B cell (primary cell): ENCODE measurements around the gene ANKRD10. TPM values are rescaled to one million over a fixed set of nuclear protein-coding genes. Genes with fewer than 3 reads are reported as not detected.

Source experiments
- ATAC-seq: fragments of 200-7000 bp; cut with Tn5 transposase; one replicate; pipeline ENCODE4 v1.10.0; 2021; ENCODE audit warnings: low read depth, mild to moderate bottlenecking, moderate number of reproducible peaks, moderate library complexity
- CTCF ChIA-PET: fragments of 350-600 bp; sonication (Branson Sonifier 250); formaldehyde crosslinking; loops from one replicate; lab custom pipeline; 2021; ENCODE audit warnings: antibody characterized with exemption, inconsistent platforms; lab: Charles Lee
- POLR2A ChIA-PET: fragments of 350-600 bp; sonication (Branson Sonifier 250); formaldehyde crosslinking; loops from one replicate; lab custom pipeline; 2021; ENCODE audit warnings: antibody characterized with exemption; lab: Charles Lee
- DNase-seq: peaks from one replicate; pipeline ENCODE4 v3.0.0; 2013
- H2AFZ ChIP-seq: 2 replicates; pipeline ENCODE4 v1.6.1; 2012; ENCODE audit warnings: mild to moderate bottlenecking, low read depth, low read length; ENCODE audit not compliant: insufficient read depth, poor library complexity, severe bottlenecking
- H3K27ac ChIP-seq, 2 donors: 1 replicate in 1 of 2; 2 replicates in 1 of 2; pipeline ENCODE4 v1.5.1; 2012 to 2013; ENCODE audit warnings: low read length in 2 of 2, mild to moderate bottlenecking in 2 of 2, moderate library complexity in 1 of 2
- H3K27me3 ChIP-seq, 4 experiments: fragments of 200-600 bp in 1 of 4; sonication (generic) in 1 of 4; replicated peaks in 1 of 4; 1 replicate in 2 of 4; 2 replicates in 2 of 4; pipeline versions ENCODE4 v1.6.1 to v1.7.0; 2013 to 2016; ENCODE audit warnings: low read length in 3 of 4, mild to moderate bottlenecking in 2 of 4, mixed read lengths in 1 of 4, moderate library complexity in 1 of 4; ENCODE audit not compliant: insufficient read depth in 4 of 4, control insufficient read depth in 3 of 4; ENCODE audit errors: control extremely low read depth in 1 of 4
- H3K36me3 ChIP-seq, 2 experiments: replicated peaks in 1 of 2; 1 replicate in 1 of 2; 2 replicates in 1 of 2; pipeline versions ENCODE4 v1.6.1 to v1.7.1; 2013; ENCODE audit warnings: low read length in 1 of 2; ENCODE audit not compliant: insufficient read depth in 2 of 2, control insufficient read depth in 1 of 2; ENCODE audit errors: control extremely low read depth in 1 of 2, extremely low read depth in 1 of 2
- H3K4me1 ChIP-seq, 2 donors: fragments of 200-600 bp in 1 of 2; sonication (generic) in 1 of 2; 1 replicate in 1 of 2; 2 replicates in 1 of 2; pipeline versions ENCODE4 v1.5.1 to v1.6.1; 2013 to 2017; ENCODE audit warnings: low read length in 2 of 2; ENCODE audit not compliant: control insufficient read depth in 2 of 2, insufficient read depth in 2 of 2
- H3K4me2 ChIP-seq: replicated peaks from 2 replicates; pipeline ENCODE3; 2012; ENCODE audit warnings: mild to moderate bottlenecking, low read depth, low read length; ENCODE audit not compliant: poor library complexity, severe bottlenecking
- H3K4me3 ChIP-seq, 5 experiments: fragments of 200-600 bp in 1 of 5; sonication (generic) in 1 of 5; 1 replicate in 3 of 5; 2 replicates in 2 of 5; pipeline versions ENCODE4 v1.5.1 to v1.7.0; 2011 to 2016; ENCODE audit warnings: low read length in 4 of 5, mild to moderate bottlenecking in 4 of 5, low read depth in 2 of 5, control low read depth in 1 of 5, moderate library complexity in 1 of 5; ENCODE audit not compliant: insufficient read depth in 1 of 5; ENCODE audit errors: control extremely low read depth in 1 of 5, extremely low read depth in 1 of 5
- H3K79me2 ChIP-seq: fragments of 200-600 bp; sonication (generic); one replicate; pipeline ENCODE4 v1.6.0; 2016; ENCODE audit warnings: low read length; ENCODE audit not compliant: control insufficient read depth, insufficient read depth
- H3K9ac ChIP-seq: fragments of 200-600 bp; sonication (generic); 2 replicates; pipeline ENCODE4 v1.6.1; 2017; ENCODE audit warnings: mild to moderate bottlenecking, low read length, moderate library complexity
- H3K9me3 ChIP-seq, 3 donors: one replicate each; pipeline versions ENCODE4 v1.6.1 to v1.7.1; 2013; ENCODE audit warnings: low read length in 2 of 3; ENCODE audit not compliant: control insufficient read depth in 2 of 3, insufficient read depth in 1 of 3; ENCODE audit errors: control extremely low read depth in 1 of 3
- H4K20me1 ChIP-seq: 2 replicates; pipeline ENCODE4 v1.6.0; 2012; ENCODE audit warnings: mild to moderate bottlenecking, low read length; ENCODE audit not compliant: insufficient read depth, control insufficient read depth, poor library complexity, severe bottlenecking
- H3K27ac Mint-ChIP-seq: one replicate; pipeline ENCODE4 v1.8.0; 2021; ENCODE audit warnings: mixed read lengths
- H3K27me3 Mint-ChIP-seq: one replicate; pipeline ENCODE4 v1.8.0; 2021; ENCODE audit warnings: mixed read lengths
- H3K4me1 Mint-ChIP-seq: one replicate; pipeline ENCODE4 v1.8.0; 2021; ENCODE audit warnings: mixed read lengths
- H3K4me3 Mint-ChIP-seq: one replicate; pipeline ENCODE4 v1.8.0; 2021; ENCODE audit warnings: mixed read lengths
- H3K9me3 Mint-ChIP-seq: one replicate; pipeline ENCODE4 v1.8.0; 2022; ENCODE audit warnings: mixed read lengths; ENCODE audit not compliant: insufficient read depth
- EZH2 ChIP-seq: IDR thresholded peaks from 2 replicates; pipeline ENCODE4 v1.6.1; 2012; ENCODE audit warnings: borderline replicate concordance, low read depth, mild to moderate bottlenecking, moderate library complexity, low read length; ENCODE audit not compliant: insufficient read depth, poor library complexity, severe bottlenecking
- WGBS: methylation state at CpG from one replicate; pipeline ENCODE4 v1.1.5; 2013; ENCODE audit warnings: missing lambda C conversion rate; ENCODE audit not compliant: insufficient coverage; 5-methylcytosine and 5-hydroxymethylcytosine counted together
- intact Hi-C: fragments of 100-400 bp; cut with micrococcal nuclease; formaldehyde crosslinking; loops from one replicate; pipeline ENCODE4 v1.10.0; 2022
- polyA plus RNA-seq: library from polyadenylated mRNA; depleted of rRNA; stranded (reverse); fragments of >200 nt; gene quantifications from 2 replicates; pipeline ENCODE4 v1.2.3, GENCODE V29; 2012
- total RNA-seq, 2 donors: library from RNA; stranded (reverse); fragments of 120-200 nt in 1 of 2; gene quantifications; 1 replicate in 1 of 2; 2 replicates in 1 of 2; pipeline versions ENCODE4 v1.2.3 to v1.2.4, GENCODE V29; 2013 to 2022
- TF ChIP-seq, protein P1 (sequence below): fragments of 200-600 bp; IDR thresholded peaks from one replicate; pipeline ENCODE4 v1.8.0; 2022; ENCODE audit warnings: antibody characterized with exemption, mild to moderate bottlenecking

Gene ANKRD10
- total and polyA plus RNA-seq, 2 donors (not counting 1 experiment from before 2014, with no cell fraction given), result 142 to 256 TPM

DNA sequence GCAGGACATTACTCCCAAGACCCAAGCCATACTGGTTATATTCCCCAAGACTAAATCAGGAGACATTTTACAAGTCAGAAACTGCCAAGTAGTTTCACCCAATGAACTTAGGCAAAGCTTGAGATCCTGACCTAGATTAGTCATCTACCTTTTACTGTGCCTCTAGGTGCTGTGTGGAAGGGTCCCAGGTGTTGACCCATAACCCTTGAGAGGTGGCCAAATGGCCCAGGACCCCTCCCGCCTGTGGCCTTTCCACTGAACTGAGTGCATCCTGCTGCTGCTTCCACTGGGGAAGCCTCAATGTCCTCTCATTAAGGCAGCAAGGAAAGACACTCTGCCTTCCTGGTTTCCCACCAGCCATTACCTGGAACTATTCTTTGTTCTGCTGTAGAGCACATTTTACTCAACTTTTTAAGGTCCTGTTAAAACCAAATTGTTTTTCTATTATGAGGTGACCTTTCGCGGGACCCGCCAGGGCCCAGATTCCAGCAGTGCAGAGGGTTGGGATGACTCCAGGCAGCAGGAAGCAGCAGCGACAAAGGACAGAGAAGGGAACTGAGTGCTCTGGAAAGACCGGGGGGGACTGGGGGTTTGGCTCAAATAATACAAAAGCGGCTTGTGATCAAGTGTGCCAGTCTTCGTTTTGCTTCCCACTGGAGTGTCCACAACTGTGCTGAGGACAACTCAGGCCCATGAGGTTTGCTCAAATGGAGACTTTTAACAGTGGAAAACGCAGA lies 27.1 kb downstream of the ANKRD10 start:
- no peak overlapping the region for H3K4me3 ChIP-seq
- no peaks in the 10 kb centered on the region for H3K4me1 ChIP-seq
- no peak overlapping the region for H3K4me2 ChIP-seq
- H3K79me2 ChIP-seq, result no peaks in the 10 kb centered on the region
- H3K9ac ChIP-seq, result no peak overlapping the region
- no peak for ATAC-seq
- Mint-ChIP-seq H3K4me3 (no peak overlapping the region), H3K27ac (no peak overlapping the region), H3K4me1 (no peaks in the 10 kb centered on the region), H3K27me3 (no peaks in the 10 kb centered on the region), H3K9me3 (no peaks in the 10 kb centered on the region)
- H3K27me3 ChIP-seq, result no peaks in the 10 kb centered on the region
- H2AFZ ChIP-seq, result no peak overlapping the region
- TF ChIP-seq, protein P1, sequence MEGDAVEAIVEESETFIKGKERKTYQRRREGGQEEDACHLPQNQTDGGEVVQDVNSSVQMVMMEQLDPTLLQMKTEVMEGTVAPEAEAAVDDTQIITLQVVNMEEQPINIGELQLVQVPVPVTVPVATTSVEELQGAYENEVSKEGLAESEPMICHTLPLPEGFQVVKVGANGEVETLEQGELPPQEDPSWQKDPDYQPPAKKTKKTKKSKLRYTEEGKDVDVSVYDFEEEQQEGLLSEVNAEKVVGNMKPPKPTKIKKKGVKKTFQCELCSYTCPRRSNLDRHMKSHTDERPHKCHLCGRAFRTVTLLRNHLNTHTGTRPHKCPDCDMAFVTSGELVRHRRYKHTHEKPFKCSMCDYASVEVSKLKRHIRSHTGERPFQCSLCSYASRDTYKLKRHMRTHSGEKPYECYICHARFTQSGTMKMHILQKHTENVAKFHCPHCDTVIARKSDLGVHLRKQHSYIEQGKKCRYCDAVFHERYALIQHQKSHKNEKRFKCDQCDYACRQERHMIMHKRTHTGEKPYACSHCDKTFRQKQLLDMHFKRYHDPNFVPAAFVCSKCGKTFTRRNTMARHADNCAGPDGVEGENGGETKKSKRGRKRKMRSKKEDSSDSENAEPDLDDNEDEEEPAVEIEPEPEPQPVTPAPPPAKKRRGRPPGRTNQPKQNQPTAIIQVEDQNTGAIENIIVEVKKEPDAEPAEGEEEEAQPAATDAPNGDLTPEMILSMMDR, result no peak
- no peak for TF ChIP-seq EZH2
- CTCF ChIA-PET, result no interaction called here
- peaks cover 0 to 12% of the 10 kb centered on the region in 2 experiments for H3K36me3 ChIP-seq
- intact Hi-C loops, result no loop called here
- no peak overlapping the region for H3K27ac ChIP-seq
- no peaks in the 10 kb centered on the region for H3K9me3 ChIP-seq
- WGBS, result 92% methylated on average over 8 of the region's 9 CpGs
- POLR2A ChIA-PET, result no interaction called here
- no peak for DNase-seq
- H4K20me1 ChIP-seq, result no peaks in the 10 kb centered on the region

DNA sequence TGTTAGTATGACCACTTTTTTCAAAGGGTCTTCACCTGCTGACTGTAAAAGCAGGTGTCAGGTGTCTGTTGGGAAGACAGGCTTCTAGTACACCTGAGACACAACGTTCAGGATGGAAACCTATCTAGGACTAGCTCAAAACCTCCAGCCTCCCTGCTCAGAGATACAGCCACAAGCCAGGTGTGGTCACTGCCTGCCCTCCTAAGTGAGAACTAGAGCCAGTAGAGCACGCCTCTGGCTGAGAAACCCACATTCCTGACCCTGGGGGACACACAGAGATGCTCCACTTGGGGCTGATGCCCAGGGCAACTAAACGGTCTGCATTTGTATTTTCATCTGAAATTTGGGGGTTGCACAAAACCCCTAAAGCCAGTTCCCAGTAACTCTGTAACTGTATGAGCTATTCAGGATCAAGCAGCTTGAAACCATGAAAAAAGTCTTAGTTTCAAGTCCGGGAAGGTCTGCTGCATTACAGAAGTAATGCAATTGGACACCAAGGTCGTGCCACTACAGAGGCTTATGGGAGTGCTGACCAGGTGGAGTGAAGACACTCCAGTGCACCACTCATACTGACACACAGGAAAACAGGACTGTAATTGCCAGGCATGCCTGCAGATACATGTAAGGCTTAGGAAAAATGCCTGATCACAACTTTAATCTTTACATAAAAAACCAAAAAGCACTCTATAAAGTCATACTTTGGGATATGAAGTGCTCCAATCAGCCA lies 27.8 kb downstream of the ANKRD10 start:
- DNase-seq (no peak), ATAC-seq (no peak)
- no peaks in the 10 kb centered on the region for H3K27me3 Mint-ChIP-seq
- Histone ChIP-seq H3K79me2 (no peaks in the 10 kb centered on the region), H3K4me1 (no peaks in the 10 kb centered on the region), H4K20me1 (no peaks in the 10 kb centered on the region), H3K36me3 (peaks cover 0 to 7% of the 10 kb centered on the region in 2 experiments), H2AFZ (no peak overlapping the region), H3K9me3 (no peaks in the 10 kb centered on the region), H3K27ac (no peak overlapping the region), H3K27me3 (no peaks in the 10 kb centered on the region), H3K9ac (no peak overlapping the region), H3K4me2 (no peak overlapping the region), H3K4me3 (no peak overlapping the region)
- H3K27ac Mint-ChIP-seq, result no peak overlapping the region
- WGBS, result 67% methylated on average over 5 of the region's 5 CpGs
- H3K4me3 Mint-ChIP-seq, result no peak overlapping the region
- intact Hi-C loops, result no loop called here
- ChIA-PET CTCF (no interaction called here), POLR2A (no interaction called here)
- H3K9me3 Mint-ChIP-seq, result no peaks in the 10 kb centered on the region
- no peak for TF ChIP-seq EZH2
- TF ChIP-seq, protein P1, result no peak
- H3K4me1 Mint-ChIP-seq, result no peaks in the 10 kb centered on the region
